ENCODE measurements around the gene NT5C1A. TPM values are rescaled to one million over a fixed set of nuclear protein-coding genes. Genes with fewer than 3 reads are reported as not detected.

The NT5C1A gene
- total and polyA plus RNA-seq, 12 donors: 0.17 to 7.8 (median 0.97) TPM; not detected in 1

DNA sequence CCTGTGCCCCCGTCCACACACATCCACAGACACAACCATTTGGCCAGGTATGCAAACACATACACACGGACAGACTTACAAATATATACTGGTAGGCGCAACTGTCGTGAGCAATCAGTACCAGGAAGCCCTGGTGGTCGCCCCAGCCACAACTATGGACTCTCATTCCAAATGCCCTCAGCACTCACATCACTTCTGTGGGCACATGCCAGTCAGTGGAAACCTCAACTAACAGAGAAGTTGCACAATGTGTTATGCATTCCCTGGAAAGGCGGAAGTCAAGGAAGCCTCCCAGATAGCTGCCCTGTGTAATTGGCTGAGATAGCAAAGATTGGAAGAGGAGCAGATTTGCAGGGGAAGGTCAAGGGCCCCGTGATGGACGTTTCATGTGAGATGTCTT lies 31.0 kb downstream of the NT5C1A start:
- Histone ChIP-seq H3K27ac (peak overlapping the region in 1 of 5 donors; percentile 90), H3K36me3 (replicated peaks in 1 of 2) (no peaks in the 10 kb centered on the region), H3K27me3 (no peaks in the 10 kb centered on the region), H3K4me3 (no peak overlapping the region), H3K4me1 (replicated peaks in 1 of 2) (no peaks in the 10 kb centered on the region), H3K9me3 (replicated peaks in 1 of 3) (no peaks in the 10 kb centered on the region)
- DNase-seq: no peak
- intact Hi-C loops (cut with DNase I): no loop called here
- TF ChIP-seq, protein P1, sequence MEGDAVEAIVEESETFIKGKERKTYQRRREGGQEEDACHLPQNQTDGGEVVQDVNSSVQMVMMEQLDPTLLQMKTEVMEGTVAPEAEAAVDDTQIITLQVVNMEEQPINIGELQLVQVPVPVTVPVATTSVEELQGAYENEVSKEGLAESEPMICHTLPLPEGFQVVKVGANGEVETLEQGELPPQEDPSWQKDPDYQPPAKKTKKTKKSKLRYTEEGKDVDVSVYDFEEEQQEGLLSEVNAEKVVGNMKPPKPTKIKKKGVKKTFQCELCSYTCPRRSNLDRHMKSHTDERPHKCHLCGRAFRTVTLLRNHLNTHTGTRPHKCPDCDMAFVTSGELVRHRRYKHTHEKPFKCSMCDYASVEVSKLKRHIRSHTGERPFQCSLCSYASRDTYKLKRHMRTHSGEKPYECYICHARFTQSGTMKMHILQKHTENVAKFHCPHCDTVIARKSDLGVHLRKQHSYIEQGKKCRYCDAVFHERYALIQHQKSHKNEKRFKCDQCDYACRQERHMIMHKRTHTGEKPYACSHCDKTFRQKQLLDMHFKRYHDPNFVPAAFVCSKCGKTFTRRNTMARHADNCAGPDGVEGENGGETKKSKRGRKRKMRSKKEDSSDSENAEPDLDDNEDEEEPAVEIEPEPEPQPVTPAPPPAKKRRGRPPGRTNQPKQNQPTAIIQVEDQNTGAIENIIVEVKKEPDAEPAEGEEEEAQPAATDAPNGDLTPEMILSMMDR (IDR thresholded peaks at IDR 0.05): no peak
- no peak for TF ChIP-seq POLR2A (IDR thresholded peaks at IDR 0.05)
- WGBS, 4 donors: 80 to 87% (median 86%) methylated on average over 7 to 8 of the region's 8 CpGs

DNA sequence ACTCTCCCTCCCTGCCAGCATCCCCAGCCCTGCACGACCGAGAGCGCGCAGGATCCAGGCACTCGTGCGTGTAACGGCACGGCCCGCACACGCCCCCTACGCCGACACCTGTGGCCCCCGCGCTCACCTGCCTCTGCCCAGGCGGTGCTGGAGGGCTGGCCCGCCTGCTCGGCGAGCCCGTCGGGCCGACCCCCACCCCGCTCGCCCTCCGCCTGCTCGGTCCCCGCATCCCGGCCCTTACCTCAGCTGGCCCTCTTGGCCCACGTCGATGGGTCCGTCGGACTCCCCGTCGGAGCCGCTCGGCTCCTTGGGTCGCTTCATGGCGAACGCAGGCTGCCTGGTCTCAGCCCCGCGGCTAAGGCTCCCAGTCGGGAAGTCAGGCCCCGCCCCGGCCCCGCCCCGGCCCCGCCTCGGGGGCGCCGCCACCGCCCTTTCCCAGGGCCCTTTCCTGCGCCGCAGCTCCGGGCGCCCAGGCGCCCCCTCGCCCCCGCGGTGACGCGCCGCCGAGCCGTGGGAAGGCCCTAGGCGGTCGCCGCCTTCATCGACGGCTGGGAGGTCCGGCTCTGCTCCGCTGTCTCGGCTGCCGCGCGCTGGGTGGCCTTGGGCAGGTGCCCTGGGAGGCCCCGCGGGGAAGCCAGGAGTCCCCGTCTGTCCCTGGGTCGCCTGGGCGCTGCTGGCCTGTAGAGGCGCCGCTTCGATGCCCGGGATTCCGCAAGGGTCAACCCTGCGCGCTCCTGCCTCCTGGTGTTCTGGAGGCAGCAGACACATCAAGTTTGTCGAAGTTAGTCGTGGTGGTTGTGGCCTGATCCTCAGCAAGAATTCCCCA lies 32.4 kb downstream of the NT5C1A start, which contains the start of gene HEYL:
Gene HEYL, minus strand, starts transcription at position 339 of the 826 bp plus-strand sequence. Its CDS starts 18 bp downstream, at position 321.
- TF ChIP-seq POLR2A (IDR thresholded peaks at IDR 0.05): peak in 1 of 2 donors; percentile 24
- TF ChIP-seq, protein P1 (IDR thresholded peaks at IDR 0.05): peak in 3 of 6 experiments; percentile 8 to 38 (median 36)
- Histone ChIP-seq H3K27ac (peak within 1 kb of the TSS in 3 of 5 donors; percentile 62 to 90 (median 63)), H3K27me3 (no peaks in the 10 kb centered on the region), H3K9me3 (replicated peaks in 1 of 3) (no peaks in the 10 kb centered on the region), H3K36me3 (replicated peaks in 1 of 2) (no peaks in the 10 kb centered on the region), H3K4me1 (replicated peaks in 1 of 2) (no peaks in the 10 kb centered on the region), H3K4me3 (peak within 1 kb of the TSS in 2 of 4 donors; percentile 6 to 59)
- DNase-seq: peak; percentile 33 to 76 (median 48)
- whole genome bisulfite sequencing, 4 donors: 17 to 52% (median 24%) methylated on average over 5 to 88 of the region's 88 CpGs
- intact Hi-C loops (cut with DNase I): no loop called here

DNA sequence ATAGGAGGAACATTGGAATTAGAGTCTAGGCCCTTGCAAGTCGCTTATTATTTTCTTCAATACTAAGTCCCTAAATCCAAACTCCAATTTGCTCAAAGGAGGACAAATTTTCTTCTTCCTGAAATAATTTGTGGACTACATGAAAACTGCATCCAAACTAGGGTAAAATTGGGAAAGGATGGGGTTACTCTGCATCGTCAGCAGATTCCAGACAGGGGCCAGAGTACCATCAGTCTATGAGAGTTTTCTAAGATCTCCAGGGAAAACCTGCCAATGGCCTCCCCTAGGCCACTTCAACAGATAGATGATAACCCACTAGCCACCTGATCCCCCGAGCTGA lies 33.0 kb downstream of the NT5C1A start:
- intact Hi-C loops (cut with DNase I): no loop called here
- Histone ChIP-seq H3K4me3 (peak overlapping the region in 1 of 4 donors; percentile 59), H3K4me1 (replicated peaks in 1 of 2) (no peaks in the 10 kb centered on the region), H3K36me3 (replicated peaks in 1 of 2) (no peaks in the 10 kb centered on the region), H3K9me3 (replicated peaks in 1 of 3) (no peaks in the 10 kb centered on the region), H3K27me3 (no peaks in the 10 kb centered on the region), H3K27ac (peak overlapping the region in 3 of 5 donors; percentile 62 to 90 (median 63))
- DNase-seq: no peak
- TF ChIP-seq POLR2A (IDR thresholded peaks at IDR 0.05): no peak
- TF ChIP-seq, protein P1 (IDR thresholded peaks at IDR 0.05): no peak
- 65 to 79% (median 74%) methylated on average over 2 to 3 of the region's 3 CpGs for WGBS, 4 donors

GRCh38 chr1:39637361-39637760 lies 34.5 kb downstream of the NT5C1A start:
- no peak for TF ChIP-seq POLR2A (IDR thresholded peaks at IDR 0.05)
- TF ChIP-seq, protein P1 (IDR thresholded peaks at IDR 0.05): no peak

More at GRCh38 chr1:39637361-39637760, 34.5 kb downstream of the NT5C1A start:
- H3K9me3 ChIP-seq (replicated peaks in 1 of 3): no peaks in the 10 kb centered on the region
- H3K36me3 ChIP-seq (replicated peaks in 1 of 2): no peaks in the 10 kb centered on the region
- 57 to 81% (median 74%) methylated on average over 4 of the region's 4 CpGs for WGBS, 4 donors
- peak overlapping the region in 2 of 5 donors; percentile 38 to 90 for H3K27ac ChIP-seq
- no peaks in the 10 kb centered on the region for H3K4me1 ChIP-seq (replicated peaks in 1 of 2)
- no peak for DNase-seq
- no peaks in the 10 kb centered on the region for H3K27me3 ChIP-seq
- intact Hi-C loops (cut with DNase I): no loop called here
- H3K4me3 ChIP-seq: peak overlapping the region in 1 of 4 donors; percentile 59
